Loucy (cell line): ENCODE results near the gene APPBP2.

Experiments used
- H2AFZ ChIP-seq: fragments of 200-600 bp; sonication (generic); 2 replicates; pipeline ENCODE4 v1.6.0; 2016; ENCODE audit warnings: antibody characterized with exemption, mild to moderate bottlenecking, low read length, moderate library complexity
- H3F3A ChIP-seq: fragments of 200-600 bp; 2 replicates; pipeline ENCODE4 v1.6.0; 2016; ENCODE audit warnings: antibody characterized with exemption, low read depth, mild to moderate bottlenecking
- H3K27me3 ChIP-seq: fragments of 200-600 bp; sonication (generic); 2 replicates; pipeline ENCODE4 v1.6.1; 2014; ENCODE audit warnings: low read length, mild to moderate bottlenecking; ENCODE audit not compliant: insufficient read depth, poor library complexity, severe bottlenecking
- H3K36me3 ChIP-seq: fragments of 200-600 bp; sonication (generic); 2 replicates; pipeline ENCODE4 v1.6.1; 2016; ENCODE audit warnings: low read length; ENCODE audit not compliant: insufficient read depth
- H3K4me1 ChIP-seq: fragments of 200-600 bp; sonication (generic); 2 replicates; pipeline ENCODE4 v1.5.1; 2014; ENCODE audit warnings: low read length, mild to moderate bottlenecking; ENCODE audit not compliant: insufficient read depth, poor library complexity, severe bottlenecking
- H3K4me2 ChIP-seq: fragments of 200-600 bp; sonication (generic); 2 replicates; pipeline ENCODE4 v1.6.0; 2014; ENCODE audit warnings: antibody characterized with exemption, low read length, low read depth, mild to moderate bottlenecking; ENCODE audit not compliant: poor library complexity, severe bottlenecking
- H3K4me3 ChIP-seq: fragments of 200-600 bp; sonication (generic); 2 replicates; pipeline ENCODE4 v1.5.1; 2014; ENCODE audit warnings: low read length, mild to moderate bottlenecking, mixed read lengths; ENCODE audit not compliant: poor library complexity, severe bottlenecking
- H3K79me2 ChIP-seq: fragments of 200-600 bp; sonication (generic); 2 replicates; pipeline ENCODE4 v1.6.1; 2014; ENCODE audit warnings: low read length; ENCODE audit not compliant: insufficient read depth
- H3K9ac ChIP-seq: fragments of 200-600 bp; sonication (generic); 2 replicates; pipeline ENCODE4 v1.6.0; 2014; ENCODE audit warnings: mild to moderate bottlenecking, low read depth, low read length, moderate library complexity; ENCODE audit not compliant: poor library complexity, severe bottlenecking
- H3K9me2 ChIP-seq: fragments of 200-600 bp; sonication (generic); replicated peaks from 2 replicates; pipeline ENCODE4 v1.6.1; 2016; ENCODE audit warnings: low read depth, low read length, mixed read lengths
- H3K9me3 ChIP-seq: fragments of 200-600 bp; sonication (generic); 2 replicates; pipeline ENCODE4 v1.6.1; 2014; ENCODE audit warnings: mild to moderate bottlenecking, antibody characterized with exemption, low read length, low read depth; ENCODE audit not compliant: insufficient read depth
- H4K20me1 ChIP-seq: fragments of 200-600 bp; sonication (generic); 2 replicates; pipeline ENCODE4 v1.6.0; 2014; ENCODE audit warnings: antibody characterized with exemption, low read length, mild to moderate bottlenecking; ENCODE audit not compliant: insufficient read depth, poor library complexity, severe bottlenecking
- EZH2phosphoT487 ChIP-seq: fragments of 200-600 bp; IDR thresholded peaks from 2 replicates; pipeline ENCODE4 v1.6.1; 2018; ENCODE audit warnings: antibody characterized with exemption, mild to moderate bottlenecking, moderate library complexity, borderline replicate concordance
- TF ChIP-seq, protein P1 (sequence below): fragments of 200-600 bp; sonication (generic); conservative IDR thresholded peaks from 2 replicates; pipeline ENCODE4 v1.5.1; 2014; ENCODE audit warnings: mild to moderate bottlenecking, antibody characterized with exemption, low read length

The APPBP2 gene

DNA sequence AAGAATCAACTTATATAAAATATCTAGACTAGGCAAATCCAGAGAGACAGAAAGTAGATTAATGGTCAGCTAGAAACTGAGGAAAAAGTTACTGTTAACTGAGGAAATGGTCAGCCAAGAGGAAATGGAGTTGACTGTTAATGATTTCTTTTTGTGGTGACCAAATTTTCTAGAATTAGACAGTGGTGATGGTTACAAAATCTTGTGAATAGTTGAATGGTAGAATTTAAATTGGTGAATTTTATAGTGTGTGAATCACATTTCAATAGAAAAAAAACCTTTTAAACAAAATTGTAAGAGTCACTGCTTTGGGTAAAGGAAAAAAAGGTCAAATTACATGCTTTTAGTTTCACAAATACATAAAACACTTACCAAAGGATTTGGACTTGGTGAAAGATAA, 30.0 kb downstream of the APPBP2 start:
- peaks cover 6% of the 10 kb centered on the region for H4K20me1 ChIP-seq
- TF ChIP-seq, protein P1, sequence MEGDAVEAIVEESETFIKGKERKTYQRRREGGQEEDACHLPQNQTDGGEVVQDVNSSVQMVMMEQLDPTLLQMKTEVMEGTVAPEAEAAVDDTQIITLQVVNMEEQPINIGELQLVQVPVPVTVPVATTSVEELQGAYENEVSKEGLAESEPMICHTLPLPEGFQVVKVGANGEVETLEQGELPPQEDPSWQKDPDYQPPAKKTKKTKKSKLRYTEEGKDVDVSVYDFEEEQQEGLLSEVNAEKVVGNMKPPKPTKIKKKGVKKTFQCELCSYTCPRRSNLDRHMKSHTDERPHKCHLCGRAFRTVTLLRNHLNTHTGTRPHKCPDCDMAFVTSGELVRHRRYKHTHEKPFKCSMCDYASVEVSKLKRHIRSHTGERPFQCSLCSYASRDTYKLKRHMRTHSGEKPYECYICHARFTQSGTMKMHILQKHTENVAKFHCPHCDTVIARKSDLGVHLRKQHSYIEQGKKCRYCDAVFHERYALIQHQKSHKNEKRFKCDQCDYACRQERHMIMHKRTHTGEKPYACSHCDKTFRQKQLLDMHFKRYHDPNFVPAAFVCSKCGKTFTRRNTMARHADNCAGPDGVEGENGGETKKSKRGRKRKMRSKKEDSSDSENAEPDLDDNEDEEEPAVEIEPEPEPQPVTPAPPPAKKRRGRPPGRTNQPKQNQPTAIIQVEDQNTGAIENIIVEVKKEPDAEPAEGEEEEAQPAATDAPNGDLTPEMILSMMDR = no peak
- no peak for TF ChIP-seq EZH2phosphoT487
- no peaks in the 10 kb centered on the region for H3K27me3 ChIP-seq
- H3K4me3 ChIP-seq = no peak overlapping the region
- no peak overlapping the region for H3K4me2 ChIP-seq
- H3K79me2 ChIP-seq = peaks cover 13% of the 10 kb centered on the region; the same call in 1 of the 2 replicates
- H2AFZ ChIP-seq = no peak overlapping the region
- no peaks in the 10 kb centered on the region for H3F3A ChIP-seq
- H3K9me3 ChIP-seq = peaks cover 13% of the 10 kb centered on the region; the same call in 1 of the 2 replicates
- H3K9me2 ChIP-seq = no peaks in the 10 kb centered on the region
- peaks cover 82% of the 10 kb centered on the region for H3K36me3 ChIP-seq
- no peaks in the 10 kb centered on the region for H3K4me1 ChIP-seq
- H3K9ac ChIP-seq = no peak overlapping the region

DNA sequence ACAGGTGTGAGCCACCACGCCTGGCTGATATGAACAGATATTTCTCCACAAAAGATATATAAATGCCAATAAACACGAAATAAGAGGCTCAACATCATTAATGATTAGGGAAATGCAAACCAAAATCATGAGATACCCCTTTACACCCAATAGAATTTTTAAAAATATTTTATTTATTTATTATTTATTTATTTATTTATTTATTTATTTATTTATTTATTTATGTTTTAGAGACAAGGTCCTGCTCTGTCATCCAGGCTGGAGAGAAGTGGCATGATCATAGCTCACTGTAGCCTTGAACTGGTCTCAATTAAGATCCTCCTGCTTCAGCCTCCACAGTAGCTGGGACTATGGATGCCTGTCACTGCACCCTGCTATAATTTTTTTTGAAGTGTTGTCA, 30.8 kb downstream of the APPBP2 start:
- no peak overlapping the region for H3K4me2 ChIP-seq
- no peak overlapping the region for H3K9ac ChIP-seq
- TF ChIP-seq EZH2phosphoT487 = no peak
- TF ChIP-seq, protein P1 = no peak
- H3K36me3 ChIP-seq = peaks cover 90% of the 10 kb centered on the region
- no peaks in the 10 kb centered on the region for H3K27me3 ChIP-seq
- no peaks in the 10 kb centered on the region for H3F3A ChIP-seq
- peaks cover 13% of the 10 kb centered on the region; the same call in 1 of the 2 replicates for H3K9me3 ChIP-seq
- H3K4me3 ChIP-seq = no peak overlapping the region
- H3K4me1 ChIP-seq = no peaks in the 10 kb centered on the region
- H2AFZ ChIP-seq = no peak overlapping the region
- H3K79me2 ChIP-seq = peaks cover 9% of the 10 kb centered on the region; the same call in 1 of the 2 replicates
- no peaks in the 10 kb centered on the region for H4K20me1 ChIP-seq
- H3K9me2 ChIP-seq = no peaks in the 10 kb centered on the region

GRCh38 chr17:60493847-60494321, 32.2 kb downstream of the APPBP2 start:
- H3K79me2 ChIP-seq = peaks cover 4% of the 10 kb centered on the region; the same call in 1 of the 2 replicates
- H3K4me3 ChIP-seq = no peak overlapping the region
- H3K9me3 ChIP-seq = peaks cover 16% of the 10 kb centered on the region; the same call in 1 of the 2 replicates
- no peaks in the 10 kb centered on the region for H4K20me1 ChIP-seq
- H3K27me3 ChIP-seq = no peaks in the 10 kb centered on the region
- H3F3A ChIP-seq = no peaks in the 10 kb centered on the region
- H3K4me1 ChIP-seq = no peaks in the 10 kb centered on the region
- no peak overlapping the region for H3K4me2 ChIP-seq
- peaks cover 93% of the 10 kb centered on the region for H3K36me3 ChIP-seq
- H3K9me2 ChIP-seq = no peaks in the 10 kb centered on the region
- H2AFZ ChIP-seq = no peak overlapping the region
- TF ChIP-seq, protein P1 = no peak
- no peak for TF ChIP-seq EZH2phosphoT487
- H3K9ac ChIP-seq = no peak overlapping the region
